C4-2B (cell line): ENCODE results near the gene ALDH4A1.
A peak's percentile ranks its signal among the peaks of the same experiment; 100 is the strongest.

Experiments used
- CTCF ChIP-seq: fragments of 450-650 bp; conservative IDR thresholded peaks from 2 replicates; pipeline ENCODE4 v1.5.1; 2017; ENCODE audit warnings: mild to moderate bottlenecking
- ZFX ChIP-seq: fragments of 450-650 bp; IDR thresholded peaks from 2 replicates; pipeline ENCODE4 v1.6.1; 2017

GRCh38 chr1:18875107-18875795 is 27.1 kb downstream of the ALDH4A1 start:
- TF ChIP-seq CTCF (peak; percentile 80), ZFX (no peak)
